ENCODE results near the gene RFX2.

The RFX2 gene

DNA sequence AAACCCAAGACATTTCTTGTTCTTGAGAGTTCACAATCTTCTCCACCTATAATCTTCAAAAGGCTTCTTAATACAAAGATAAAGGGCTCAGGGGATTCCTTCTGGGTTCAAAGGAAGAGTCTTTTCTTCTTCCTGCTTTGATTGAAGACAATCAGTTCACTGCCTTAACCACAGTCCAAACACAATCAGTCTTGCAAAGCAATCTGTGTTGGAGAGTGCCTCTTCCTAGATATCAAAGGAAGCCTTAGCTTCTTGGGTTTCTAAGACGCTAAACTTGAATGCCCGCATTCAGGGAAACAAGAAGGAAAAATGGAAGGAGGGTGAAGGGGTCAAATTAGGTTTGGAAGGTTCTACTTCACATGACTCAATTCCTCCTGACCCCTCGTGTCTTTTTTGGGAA is 159.6 kb downstream of the RFX2 start:
- no peak overlapping the region for H3K23ac ChIP-seq (ENCODE audit: low read depth, low read length, poor library complexity)
- H3K79me1 ChIP-seq (ENCODE audit: low read depth, low read length), result peaks cover 20% of the 10 kb centered on the region
- H4K8ac ChIP-seq (ENCODE audit: low read depth, low read length), result no peak overlapping the region
- H3K27me3 ChIP-seq (ENCODE audit: control insufficient read depth in 3 of 3, insufficient read depth in 3 of 3, low read depth in 1 of 3, low read length in 3 of 3), result no peaks in the 10 kb centered on the region
- H3K14ac ChIP-seq (ENCODE audit: low read length), result no peak overlapping the region
- no peaks in the 10 kb centered on the region for H3K9me3 ChIP-seq (replicated peaks in 1 of 2; ENCODE audit: control insufficient read depth in 2 of 2, insufficient read depth in 1 of 2, low read depth in 1 of 2, low read length in 2 of 2)
- H2BK12ac ChIP-seq (ENCODE audit: low read length), result no peak overlapping the region
- no CpG with 5 or more reads among the region's 3 CpGs for WGBS, 2 donors (ENCODE audit: extremely low coverage in 2 of 2, insufficient read length in 2 of 2, insufficient replicate concordance in 1 of 2)
- H2BK15ac ChIP-seq (ENCODE audit: low read length), result no peak overlapping the region
- H3K27ac ChIP-seq (replicated peaks; ENCODE audit: low read length), result no peak overlapping the region
- H3K18ac ChIP-seq (ENCODE audit: low read length), result no peak overlapping the region
- no peak for DNase-seq (ENCODE audit: low spot score)
- no peak overlapping the region for H3K4me3 ChIP-seq (ENCODE audit: low read length in 2 of 2)
- no peak overlapping the region for H3K9ac ChIP-seq (ENCODE audit: low read depth, low read length, poor library complexity)
- H2AFZ ChIP-seq (ENCODE audit: low read length), result no peak overlapping the region
- H3K4ac ChIP-seq (ENCODE audit: low read length), result no peak overlapping the region
- no peak overlapping the region for H2AK5ac ChIP-seq (ENCODE audit: low read depth, low read length)
- peaks cover 37 to 44% of the 10 kb centered on the region in 2 donors for H3K4me1 ChIP-seq (ENCODE audit: control insufficient read depth in 2 of 2, insufficient read depth in 1 of 2, low read depth in 1 of 2, low read length in 2 of 2)
- H3K36me3 ChIP-seq (replicated peaks in 1 of 2; ENCODE audit: control insufficient read depth in 2 of 2, insufficient read depth in 2 of 2, low read length in 2 of 2), result peaks cover 0 to 41% of the 10 kb centered on the region in 2 donors
- H3K4me2 ChIP-seq (ENCODE audit: insufficient read depth, low read length, poor library complexity, severe bottlenecking), result no peak overlapping the region
- no peak overlapping the region for H2BK120ac ChIP-seq (ENCODE audit: low read depth, low read length)
- H2BK5ac ChIP-seq (ENCODE audit: low read length), result no peak overlapping the region
- H4K91ac ChIP-seq (ENCODE audit: low read depth, low read length, poor library complexity), result no peak overlapping the region

DNA sequence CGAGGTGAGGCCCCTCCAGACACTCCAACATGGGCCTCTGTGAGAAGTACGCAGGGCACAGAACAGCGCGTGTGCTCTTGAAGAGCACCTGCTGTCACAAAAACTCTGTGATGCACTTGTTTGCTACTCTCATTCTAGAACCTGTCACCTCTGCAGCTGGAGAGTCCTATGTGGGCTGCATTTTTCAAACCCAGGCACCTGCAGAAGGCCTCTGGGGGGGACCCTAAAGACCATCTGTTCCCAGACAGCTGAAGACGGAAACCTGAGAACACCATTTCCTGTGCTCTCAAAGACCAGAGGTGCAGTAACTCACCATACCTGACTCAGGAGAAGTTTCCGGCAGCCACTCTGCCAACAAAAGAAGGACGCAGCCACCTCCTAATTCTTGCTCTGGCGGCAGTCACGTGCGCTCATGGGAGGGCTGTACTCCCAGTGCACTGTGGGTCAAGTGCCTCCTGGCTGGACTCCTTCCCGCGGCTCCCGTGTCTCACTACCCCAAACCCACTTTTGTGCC is 160.5 kb downstream of the RFX2 start:
- Histone ChIP-seq H3K79me1 (ENCODE audit: low read depth, low read length) (peaks cover 20% of the 10 kb centered on the region), H3K36me3 (replicated peaks in 1 of 2; ENCODE audit: control insufficient read depth in 2 of 2, insufficient read depth in 2 of 2, low read length in 2 of 2) (peaks cover 0 to 49% of the 10 kb centered on the region in 2 donors), H4K91ac (ENCODE audit: low read depth, low read length, poor library complexity) (no peak overlapping the region), H3K4me3 (ENCODE audit: low read length in 2 of 2) (no peak overlapping the region), H3K4ac (ENCODE audit: low read length) (no peak overlapping the region), H3K23ac (ENCODE audit: low read depth, low read length, poor library complexity) (no peak overlapping the region), H3K9ac (ENCODE audit: low read depth, low read length, poor library complexity) (no peak overlapping the region), H4K8ac (ENCODE audit: low read depth, low read length) (no peak overlapping the region), H3K4me2 (ENCODE audit: insufficient read depth, low read length, poor library complexity, severe bottlenecking) (no peak overlapping the region), H2BK120ac (ENCODE audit: low read depth, low read length) (no peak overlapping the region), H3K18ac (ENCODE audit: low read length) (no peak overlapping the region), H2AK5ac (ENCODE audit: low read depth, low read length) (no peak overlapping the region), H2BK15ac (ENCODE audit: low read length) (no peak overlapping the region), H3K14ac (ENCODE audit: low read length) (no peak overlapping the region), H3K4me1 (ENCODE audit: control insufficient read depth in 2 of 2, insufficient read depth in 1 of 2, low read depth in 1 of 2, low read length in 2 of 2) (peaks cover 37 to 43% of the 10 kb centered on the region in 2 donors), H2BK12ac (ENCODE audit: low read length) (no peak overlapping the region), H3K9me3 (replicated peaks in 1 of 2; ENCODE audit: control insufficient read depth in 2 of 2, insufficient read depth in 1 of 2, low read depth in 1 of 2, low read length in 2 of 2) (no peaks in the 10 kb centered on the region), H2AFZ (ENCODE audit: low read length) (no peak overlapping the region), H2BK5ac (ENCODE audit: low read length) (no peak overlapping the region), H3K27me3 (ENCODE audit: control insufficient read depth in 3 of 3, insufficient read depth in 3 of 3, low read depth in 1 of 3, low read length in 3 of 3) (no peaks in the 10 kb centered on the region), H3K27ac (replicated peaks; ENCODE audit: low read length) (no peak overlapping the region)
- no CpG with 5 or more reads among the region's 13 CpGs for WGBS, 2 donors (ENCODE audit: extremely low coverage in 2 of 2, insufficient read length in 2 of 2, insufficient replicate concordance in 1 of 2)
- DNase-seq (ENCODE audit: low spot score), result no peak

DNA sequence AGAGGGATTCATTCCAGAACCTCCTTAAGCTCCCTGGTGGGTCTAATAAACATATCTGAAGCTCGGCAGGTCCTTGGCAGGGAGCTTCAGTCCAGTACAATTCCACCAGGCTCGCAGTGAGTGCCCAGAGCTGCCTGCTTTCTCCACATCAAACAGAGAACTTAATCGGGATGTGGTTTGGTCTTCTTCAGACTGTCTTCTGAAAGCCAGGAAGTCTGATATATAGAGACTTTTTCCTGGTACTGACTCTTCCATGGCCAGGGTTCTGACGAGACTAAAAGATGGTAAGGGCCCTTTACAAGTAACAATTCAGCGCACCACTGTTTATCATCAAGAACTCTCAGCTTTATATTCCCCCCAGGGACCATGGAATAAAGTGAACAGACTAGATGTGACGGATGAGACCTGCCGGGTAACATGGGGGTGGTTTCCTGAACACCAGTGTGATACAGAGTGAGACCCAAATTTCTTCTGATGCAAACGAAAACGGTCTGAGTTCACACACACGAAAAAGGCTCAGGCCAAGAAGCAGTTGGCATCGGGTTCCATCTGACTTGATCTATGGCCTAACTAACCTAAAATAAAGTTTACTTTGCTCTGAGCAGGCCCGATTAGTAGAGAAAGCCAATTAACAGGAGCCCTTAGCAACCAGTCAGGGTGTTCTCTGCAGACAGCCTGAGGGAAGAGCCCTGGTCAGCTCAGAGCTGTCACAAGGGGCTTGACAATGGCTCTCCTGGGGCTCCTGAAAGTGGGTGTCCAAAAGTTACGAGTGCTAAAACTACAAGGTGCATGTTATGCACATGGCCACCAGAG is 161.3 kb downstream of the RFX2 start:
- Histone ChIP-seq H3K23ac (ENCODE audit: low read depth, low read length, poor library complexity) (no peak overlapping the region), H3K14ac (ENCODE audit: low read length) (no peak overlapping the region), H3K79me1 (ENCODE audit: low read depth, low read length) (peaks cover 20% of the 10 kb centered on the region), H2AFZ (ENCODE audit: low read length) (no peak overlapping the region), H3K27me3 (ENCODE audit: control insufficient read depth in 3 of 3, insufficient read depth in 3 of 3, low read depth in 1 of 3, low read length in 3 of 3) (no peaks in the 10 kb centered on the region), H3K4ac (ENCODE audit: low read length) (no peak overlapping the region), H3K36me3 (replicated peaks in 1 of 2; ENCODE audit: control insufficient read depth in 2 of 2, insufficient read depth in 2 of 2, low read length in 2 of 2) (peaks cover 0 to 51% of the 10 kb centered on the region in 2 donors), H2BK12ac (ENCODE audit: low read length) (no peak overlapping the region), H3K4me1 (ENCODE audit: control insufficient read depth in 2 of 2, insufficient read depth in 1 of 2, low read depth in 1 of 2, low read length in 2 of 2) (peaks cover 30 to 35% of the 10 kb centered on the region in 2 donors), H2BK15ac (ENCODE audit: low read length) (no peak overlapping the region), H2AK5ac (ENCODE audit: low read depth, low read length) (no peak overlapping the region), H3K9ac (ENCODE audit: low read depth, low read length, poor library complexity) (no peak overlapping the region), H2BK5ac (ENCODE audit: low read length) (no peak overlapping the region), H3K4me2 (ENCODE audit: insufficient read depth, low read length, poor library complexity, severe bottlenecking) (no peak overlapping the region), H2BK120ac (ENCODE audit: low read depth, low read length) (no peak overlapping the region), H3K9me3 (replicated peaks in 1 of 2; ENCODE audit: control insufficient read depth in 2 of 2, insufficient read depth in 1 of 2, low read depth in 1 of 2, low read length in 2 of 2) (no peaks in the 10 kb centered on the region), H4K91ac (ENCODE audit: low read depth, low read length, poor library complexity) (no peak overlapping the region), H3K18ac (ENCODE audit: low read length) (no peak overlapping the region), H3K27ac (replicated peaks; ENCODE audit: low read length) (no peak overlapping the region), H3K4me3 (ENCODE audit: low read length in 2 of 2) (no peak overlapping the region), H4K8ac (ENCODE audit: low read depth, low read length) (no peak overlapping the region)
- WGBS, 2 donors (ENCODE audit: extremely low coverage in 2 of 2, insufficient read length in 2 of 2, insufficient replicate concordance in 1 of 2), result no CpG with 5 or more reads among the region's 13 CpGs
- DNase-seq (ENCODE audit: low spot score), result no peak

DNA sequence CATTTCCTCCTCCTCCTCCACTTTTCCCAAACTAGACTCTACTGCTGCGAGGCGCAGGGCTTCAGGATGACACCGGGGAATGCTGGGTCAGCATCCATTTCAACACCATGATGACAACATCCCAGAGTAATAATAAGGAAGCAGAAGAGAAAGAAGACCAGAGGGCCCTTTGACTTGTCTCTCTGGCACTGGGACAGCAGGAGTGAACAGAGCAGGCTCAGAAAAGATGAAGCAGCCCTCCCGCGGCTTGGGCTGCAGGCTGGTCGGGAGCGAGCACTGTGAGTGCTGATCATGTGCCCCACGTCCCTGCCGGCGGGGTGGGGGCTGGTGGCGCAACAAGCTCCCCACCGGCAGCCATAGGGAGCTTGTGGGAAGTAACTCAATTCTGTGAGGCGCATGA is 162.9 kb downstream of the RFX2 start:
- Histone ChIP-seq H2BK5ac (ENCODE audit: low read length) (no peak overlapping the region), H3K18ac (ENCODE audit: low read length) (no peak overlapping the region), H3K27ac (replicated peaks; ENCODE audit: low read length) (no peak overlapping the region), H3K27me3 (ENCODE audit: control insufficient read depth in 3 of 3, insufficient read depth in 3 of 3, low read depth in 1 of 3, low read length in 3 of 3) (no peaks in the 10 kb centered on the region), H2AFZ (ENCODE audit: low read length) (no peak overlapping the region), H3K4me3 (ENCODE audit: low read length in 2 of 2) (no peak overlapping the region), H3K4ac (ENCODE audit: low read length) (no peak overlapping the region), H3K23ac (ENCODE audit: low read depth, low read length, poor library complexity) (no peak overlapping the region), H3K4me1 (ENCODE audit: control insufficient read depth in 2 of 2, insufficient read depth in 1 of 2, low read depth in 1 of 2, low read length in 2 of 2) (peaks cover 24 to 27% of the 10 kb centered on the region in 2 donors), H2BK120ac (ENCODE audit: low read depth, low read length) (no peak overlapping the region), H2BK15ac (ENCODE audit: low read length) (no peak overlapping the region), H4K8ac (ENCODE audit: low read depth, low read length) (no peak overlapping the region), H3K9ac (ENCODE audit: low read depth, low read length, poor library complexity) (no peak overlapping the region), H2AK5ac (ENCODE audit: low read depth, low read length) (no peak overlapping the region), H3K14ac (ENCODE audit: low read length) (no peak overlapping the region), H2BK12ac (ENCODE audit: low read length) (no peak overlapping the region), H3K36me3 (replicated peaks in 1 of 2; ENCODE audit: control insufficient read depth in 2 of 2, insufficient read depth in 2 of 2, low read length in 2 of 2) (peaks cover 0 to 58% of the 10 kb centered on the region in 2 donors), H3K9me3 (replicated peaks in 1 of 2; ENCODE audit: control insufficient read depth in 2 of 2, insufficient read depth in 1 of 2, low read depth in 1 of 2, low read length in 2 of 2) (no peaks in the 10 kb centered on the region), H3K4me2 (ENCODE audit: insufficient read depth, low read length, poor library complexity, severe bottlenecking) (no peak overlapping the region), H3K79me1 (ENCODE audit: low read depth, low read length) (peaks cover 23% of the 10 kb centered on the region), H4K91ac (ENCODE audit: low read depth, low read length, poor library complexity) (no peak overlapping the region)
- no peak for DNase-seq (ENCODE audit: low spot score)
- no CpG with 5 or more reads among the region's 13 CpGs for WGBS, 2 donors (ENCODE audit: extremely low coverage in 2 of 2, insufficient read length in 2 of 2, insufficient replicate concordance in 1 of 2)
